WTC11 (cell line): ENCODE results near the gene IP6K2. TPM values are rescaled to one million over a fixed set of nuclear protein-coding genes. Genes with fewer than 3 reads are reported as not detected.

Experiments
- ATAC-seq: fragments of 200-7000 bp; cut with Tn5 transposase; 2 replicates; pipeline ENCODE4 v1.10.0; 2021; ENCODE audit warnings: mild to moderate bottlenecking, moderate library complexity
- CTCF ChIA-PET: fragments of 300-600 bp; sonication (Branson Sonifier 250); formaldehyde crosslinking; loops from one replicate; lab custom pipeline; 2021; ENCODE audit warnings: antibody characterized with exemption; lab: Charles Lee
- POLR2A ChIA-PET: fragments of 350-600 bp; sonication (Branson Sonifier 250); formaldehyde crosslinking; loops from one replicate; lab custom pipeline; 2021; ENCODE audit warnings: antibody characterized with exemption; lab: Charles Lee
- DNase-seq: peaks from one replicate; pipeline ENCODE4 v3.0.0; 2021; ENCODE audit warnings: low spot score
- H3K27ac Mint-ChIP-seq: 2 replicates; pipeline ENCODE4 v1.8.0; 2021; ENCODE audit warnings: mixed read lengths
- H3K27me3 Mint-ChIP-seq: 2 replicates; pipeline ENCODE4 v1.8.0; 2021; ENCODE audit warnings: low read depth, mild to moderate bottlenecking, moderate library complexity, mixed read lengths
- H3K36me3 Mint-ChIP-seq: 2 replicates; pipeline ENCODE4 v1.8.0; 2021; ENCODE audit warnings: mixed read lengths
- H3K4me1 Mint-ChIP-seq: 2 replicates; pipeline ENCODE4 v1.8.0; 2022; ENCODE audit warnings: mixed read lengths
- H3K4me3 Mint-ChIP-seq: 2 replicates; pipeline ENCODE4 v1.8.0; 2021; ENCODE audit warnings: mild to moderate bottlenecking, moderate library complexity, mixed read lengths
- H3K9me3 Mint-ChIP-seq: 2 replicates; pipeline ENCODE4 v1.8.0; 2021; ENCODE audit warnings: mixed read lengths
- CTCF ChIP-seq: fragments of 200-600 bp; IDR thresholded peaks from 2 replicates; pipeline ENCODE4 v1.8.0; 2022; ENCODE audit warnings: antibody characterized with exemption
- E2F4 ChIP-seq: sonication (generic); formaldehyde crosslinking; IDR thresholded peaks from 2 replicates; pipeline ENCODE4 v1.8.1; 2022; ENCODE audit warnings: low read depth, mild to moderate bottlenecking, moderate library complexity, missing genetic modification reagents, borderline replicate concordance
- E2F5 ChIP-seq: sonication (generic); formaldehyde crosslinking; IDR thresholded peaks from 2 replicates; pipeline ENCODE4 v1.8.1; 2022; ENCODE audit warnings: mild to moderate bottlenecking, moderate library complexity, missing genetic modification reagents
- GABPB1 ChIP-seq: sonication (generic); formaldehyde crosslinking; IDR thresholded peaks from 2 replicates; pipeline ENCODE4 v1.8.1; 2023; ENCODE audit warnings: mild to moderate bottlenecking, missing genetic modification reagents
- NR3C1 ChIP-seq: sonication (generic); formaldehyde crosslinking; conservative IDR thresholded peaks from 2 replicates; pipeline ENCODE4 v1.8.1; 2023; ENCODE audit warnings: low read depth, mild to moderate bottlenecking, missing genetic modification reagents
- OVOL2 ChIP-seq: fragments of 250-450 bp; sonication (Bioruptor Pico); IDR thresholded peaks from 2 replicates; pipeline ENCODE4 v1.9.0; 2021; ENCODE audit warnings: mild to moderate bottlenecking, borderline replicate concordance
- RORB ChIP-seq: fragments of 250-450 bp; sonication (Bioruptor Pico); IDR thresholded peaks from 2 replicates; pipeline ENCODE4 v1.9.0; 2021; ENCODE audit warnings: mild to moderate bottlenecking
- SMAD3 ChIP-seq: sonication (generic); formaldehyde crosslinking; IDR thresholded peaks from 2 replicates; pipeline ENCODE4 v1.8.0; 2022; ENCODE audit warnings: missing genetic modification reagents, mild to moderate bottlenecking, borderline replicate concordance
- SP1 ChIP-seq: sonication (generic); formaldehyde crosslinking; conservative IDR thresholded peaks from 2 replicates; pipeline ENCODE4 v1.8.1; 2022; ENCODE audit warnings: missing genetic modification reagents
- STAT6 ChIP-seq: sonication (generic); formaldehyde crosslinking; conservative IDR thresholded peaks from 2 replicates; pipeline ENCODE4 v1.8.1; 2023; ENCODE audit warnings: mild to moderate bottlenecking, low read depth, missing genetic modification reagents, moderate library complexity
- USF1 ChIP-seq: sonication (generic); formaldehyde crosslinking; IDR thresholded peaks from 2 replicates; pipeline ENCODE4 v1.8.0; 2022; ENCODE audit warnings: mild to moderate bottlenecking, missing genetic modification reagents
- ZNF281 ChIP-seq: sonication (generic); formaldehyde crosslinking; IDR thresholded peaks from 2 replicates; pipeline ENCODE4 v1.8.0; 2023; ENCODE audit warnings: mild to moderate bottlenecking, missing genetic modification reagents
- ZNF512 ChIP-seq: sonication (generic); formaldehyde crosslinking; IDR thresholded peaks from 2 replicates; pipeline ENCODE4 v1.8.1; 2022; ENCODE audit warnings: missing genetic modification reagents, borderline replicate concordance
- total RNA-seq: library from RNA; stranded (reverse); gene quantifications from 3 replicates; pipeline ENCODE4 v1.2.3, GENCODE V29; 2021

IP6K2 gene
- total RNA-seq, 1 experiment from 2014 or later = 123 TPM

GRCh38 chr3:48716508-48716981, 476 bp downstream of the IP6K2 start:
- Mint-ChIP-seq H3K4me3 (peak overlapping the region; percentile 98), H3K36me3 (peaks cover 41% of the 10 kb centered on the region), H3K27ac (peak overlapping the region; percentile 99), H3K4me1 (peaks cover 33% of the 10 kb centered on the region), H3K27me3 (peaks cover 14% of the 10 kb centered on the region), H3K9me3 (no peaks in the 10 kb centered on the region)
- ChIA-PET POLR2A (interaction anchor here (0.6 to 1.7 kb wide), 14 partner anchors 14 to 305 kb away, joined by 3 to 25 read pairs (median 4); partner anchors contain the start of genes CELSR3, NCKIPSD, NDUFAF3 and WDR6), CTCF (interaction anchor here (0.6 to 1.8 kb wide), 16 partner anchors 9 to 305 kb away, joined by 3 to 13 read pairs (median 4); partner anchors contain the start of genes ARIH2, NCKIPSD, NDUFAF3 and SLC26A6)
- DNase-seq (peak; percentile 29), ATAC-seq (peak; percentile 8)
- no peak for TF ChIP-seq ZNF512 (CRISPR knock-in tag)
- TF ChIP-seq SMAD3 (CRISPR knock-in tag) = 0 out of 2 replicates have a peak, but pooled peaks have one; percentile 49

- peaks cover 14% of the 10 kb centered on the region for H3K27me3 Mint-ChIP-seq
- H3K4me3 Mint-ChIP-seq = peak overlapping the region; percentile 98
- DNase-seq = no peak
- ChIA-PET POLR2A (interaction anchor here (0.6 kb wide), 1 partner anchor 31 kb away, joined by 3 read pairs; no protein-coding TSS in a partner anchor), CTCF (interaction anchor here (1.4 to 1.7 kb wide), 2 partner anchors 25 to 292 kb away, joined by 4 to 9 read pairs; partner anchors contain the start of gene WDR6)
- no peak for ATAC-seq
- peak overlapping the region; percentile 83 for H3K27ac Mint-ChIP-seq
- peaks cover 40% of the 10 kb centered on the region for H3K4me1 Mint-ChIP-seq
- H3K36me3 Mint-ChIP-seq = peaks cover 54% of the 10 kb centered on the region
- no peaks in the 10 kb centered on the region for H3K9me3 Mint-ChIP-seq
- no peak for TF ChIP-seq ZNF281 (CRISPR knock-in tag)
- TF ChIP-seq SP1 (CRISPR knock-in tag) = no peak
- TF ChIP-seq CTCF = no peak
- TF ChIP-seq E2F5 = no peak
- no peak for TF ChIP-seq GABPB1 (CRISPR knock-in tag)
- TF ChIP-seq NR3C1 (CRISPR knock-in tag) = no peak
- TF ChIP-seq STAT6 (CRISPR knock-in tag) = no peak
- no peak for TF ChIP-seq E2F4
- TF ChIP-seq OVOL2 (CRISPR knock-in tag) = no peak
- TF ChIP-seq RORB (CRISPR knock-in tag) = no peak
- TF ChIP-seq USF1 = no peak
Observed at GRCh38 chr3:48715174-48715800, 1.7 kb downstream of the IP6K2 start.
